Keratinocyte (primary cell): ENCODE results near the gene CD53. TPM values are rescaled to one million over a fixed set of nuclear protein-coding genes. Genes with fewer than 3 reads are reported as not detected.

Source experiments
- DNase-seq: peaks from one replicate; pipeline ENCODE4 v3.0.0-alpha.2; 2011; ENCODE audit warnings: low read depth, missing footprints, low spot score
- FAIRE-seq: peaks from 2 replicates; lab custom pipeline; 2011; peaks lifted over from hg19 to GRCh38; lab: Jason Lieb, UNC
- H2AFZ ChIP-seq: 2 replicates; pipeline ENCODE4 v1.6.0; 2012; ENCODE audit warnings: low read length, control low read depth, inconsistent platforms; ENCODE audit not compliant: control insufficient read depth
- H3K27ac ChIP-seq: 2 replicates; pipeline ENCODE4 v1.5.1; 2011; ENCODE audit warnings: low read length; ENCODE audit not compliant: control insufficient read depth, insufficient read depth
- H3K27me3 ChIP-seq: 3 replicates; pipeline ENCODE4 v1.6.0; 2011; ENCODE audit warnings: low read length; ENCODE audit not compliant: control insufficient read depth, insufficient read depth; ENCODE audit errors: extremely low read depth
- H3K36me3 ChIP-seq, 2 experiments: 2 replicates in 1 of 2; 3 replicates in 1 of 2; pipeline ENCODE4 v1.5.1; 2011; ENCODE audit warnings: low read length in 2 of 2, mild to moderate bottlenecking in 1 of 2; ENCODE audit not compliant: control insufficient read depth in 2 of 2, insufficient read depth in 2 of 2; ENCODE audit errors: extremely low read depth in 1 of 2
- H3K4me1 ChIP-seq: 3 replicates; pipeline ENCODE4 v1.5.1; 2011; ENCODE audit warnings: low read length; ENCODE audit not compliant: control insufficient read depth, insufficient read depth; ENCODE audit errors: extremely low read depth
- H3K4me2 ChIP-seq: 3 replicates; pipeline ENCODE4 v1.6.0; 2011; ENCODE audit warnings: low read depth, low read length; ENCODE audit not compliant: control insufficient read depth, insufficient read depth; ENCODE audit errors: extremely low read depth
- H3K4me3 ChIP-seq, 3 experiments: fragments of 200-600 bp in 1 of 3; sonication (generic) in 1 of 3; 2 replicates in 2 of 3; 3 replicates in 1 of 3; pipeline ENCODE4 v1.5.1; 2011 to 2016; ENCODE audit warnings: low read length in 3 of 3, mild to moderate bottlenecking in 3 of 3, control low read depth in 2 of 3, inconsistent platforms in 1 of 3, low read depth in 1 of 3, mixed read lengths in 1 of 3, mixed run types in 1 of 3, moderate library complexity in 1 of 3; ENCODE audit not compliant: control insufficient read depth in 2 of 3, insufficient read depth in 2 of 3; ENCODE audit errors: extremely low read depth in 1 of 3
- H3K79me2 ChIP-seq: 2 replicates; pipeline ENCODE4 v1.6.0; 2012; ENCODE audit warnings: low read length; ENCODE audit not compliant: control insufficient read depth, insufficient read depth
- H3K9ac ChIP-seq: 3 replicates; pipeline ENCODE4 v1.6.0; 2011; ENCODE audit warnings: low read length; ENCODE audit not compliant: control insufficient read depth, insufficient read depth; ENCODE audit errors: extremely low read depth
- H3K9me1 ChIP-seq: 3 replicates; pipeline ENCODE4 v1.6.0; 2011; ENCODE audit warnings: low read length; ENCODE audit not compliant: control insufficient read depth, insufficient read depth; ENCODE audit errors: extremely low read depth
- H3K9me3 ChIP-seq: 2 replicates; pipeline ENCODE4 v1.5.1; 2012; ENCODE audit warnings: low read depth, low read length; ENCODE audit not compliant: control insufficient read depth
- H4K20me1 ChIP-seq: 3 replicates; pipeline ENCODE4 v1.6.0; 2011; ENCODE audit warnings: low read length; ENCODE audit not compliant: control insufficient read depth, insufficient read depth; ENCODE audit errors: extremely low read depth
- CTCF ChIP-seq, 3 experiments: IDR thresholded peaks in 1 of 3; conservative IDR thresholded peaks in 1 of 3; optimal IDR thresholded peaks in 1 of 3; 2 replicates in 2 of 3; 3 replicates in 1 of 3; pipeline versions ENCODE3 to v1.5.1; 2011; ENCODE audit warnings: low read length in 3 of 3, mild to moderate bottlenecking in 3 of 3, moderate library complexity in 2 of 3, control low read depth in 1 of 3, inconsistent platforms in 1 of 3; ENCODE audit not compliant: insufficient read depth in 2 of 3; ENCODE audit errors: extremely low read depth in 1 of 3
- EZH2 ChIP-seq: IDR thresholded peaks from one replicate; pipeline ENCODE4 v1.6.1; 2012; ENCODE audit warnings: inconsistent platforms, mild to moderate bottlenecking, low read length, moderate library complexity
- dilution Hi-C: fragments of 300-500 bp; cut with MboI; formaldehyde crosslinking; loops from one replicate; pipeline ENCODE4 v1.7.0; 2020; ENCODE audit warnings: low sequenced_read_pairs; ENCODE audit not compliant: extremely low pct_ligation_motif_present
- polyA plus RNA-seq, 5 experiments: library from polyadenylated mRNA; depleted of rRNA in 3 of 5; stranded (reverse) in 3 of 5; stranded (forward) in 1 of 5; unstranded in 1 of 5; fragments of >200 nt; gene quantifications; 1 replicate in 1 of 5; 2 replicates in 3 of 5; 3 replicates in 1 of 5; pipeline versions ENCODE4 v1.2.1 to v1.2.3, GENCODE V29; 2011 to 2012; ENCODE audit warnings: missing spikeins in 2 of 5, low read depth in 1 of 5, low replicate concordance in 1 of 5

Gene CD53
- polyA plus RNA-seq, 1 donor (not counting 4 experiments of a cell fraction or from before 2014, with no cell fraction given) = 0.09 TPM

DNA sequence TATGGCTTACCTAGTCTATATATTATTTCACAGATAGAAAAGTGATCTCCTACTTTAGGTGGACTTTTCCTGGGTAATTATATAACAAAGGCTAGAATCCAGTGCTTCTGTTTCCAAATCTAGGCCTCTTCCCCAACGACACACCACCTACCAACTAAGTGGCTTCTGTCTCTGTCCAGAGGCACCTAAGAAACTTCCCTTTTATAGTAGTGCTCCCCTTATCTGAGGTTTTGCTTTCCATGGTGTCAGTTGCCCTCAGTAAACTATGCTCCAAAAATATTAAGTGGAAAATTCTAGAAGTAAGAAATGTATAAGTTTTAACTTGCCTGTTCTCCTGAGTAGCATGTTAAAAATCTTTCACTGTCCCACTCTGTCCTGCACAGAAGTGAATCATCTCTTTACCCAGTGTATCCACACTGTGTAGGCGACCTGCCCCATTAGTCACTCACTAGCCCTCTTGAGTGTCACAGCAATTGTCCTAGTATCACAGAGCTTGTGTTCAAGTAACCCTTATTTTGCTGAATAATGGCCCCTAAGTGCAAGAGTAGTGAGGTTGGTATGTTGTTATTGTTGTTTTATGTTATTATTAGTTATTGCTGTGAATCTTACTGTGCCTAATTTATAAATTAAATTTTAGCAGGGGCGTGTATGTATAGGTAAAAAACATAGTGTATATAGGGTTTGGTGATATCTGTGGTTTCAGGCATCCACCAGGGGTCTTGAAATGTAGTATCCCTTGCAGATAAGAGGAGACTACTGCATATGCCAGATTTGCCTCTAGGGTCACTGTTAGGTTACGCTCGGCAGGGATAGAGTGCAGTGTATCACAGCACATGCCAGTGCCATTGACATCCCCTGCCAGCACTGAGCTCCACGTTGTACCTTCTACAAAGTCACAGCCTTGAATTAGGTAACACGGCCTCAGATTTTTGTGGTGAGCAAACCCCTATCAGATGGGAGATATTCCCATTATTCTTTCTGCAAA is 14.7 kb upstream of the CD53 start:
- dilution Hi-C loops = no loop called here
- no peak overlapping the region for H2AFZ ChIP-seq
- TF ChIP-seq EZH2 (no peak), CTCF (optimal IDR thresholded peaks at IDR 0.05 in 1 of 3, IDR thresholded peaks at IDR 0.05 in 1 of 3, conservative IDR thresholded peaks at IDR 0.05 in 1 of 3; ENCODE audit: extremely low read depth in 1 of 3, insufficient read depth in 2 of 3, low read length in 3 of 3) (no peak)
- H3K27me3 ChIP-seq = no peaks in the 10 kb centered on the region
- no peak overlapping the region for H3K4me3 ChIP-seq
- no peaks in the 10 kb centered on the region for H3K9me3 ChIP-seq
- H3K9me1 ChIP-seq = no peaks in the 10 kb centered on the region
- FAIRE-seq (no peak), DNase-seq (no peak)
- H3K36me3 ChIP-seq = no peaks in the 10 kb centered on the region
- H3K9ac ChIP-seq = no peak overlapping the region
- H3K4me1 ChIP-seq = no peaks in the 10 kb centered on the region
- no peak overlapping the region for H3K27ac ChIP-seq
- H4K20me1 ChIP-seq = no peaks in the 10 kb centered on the region
- no peaks in the 10 kb centered on the region for H3K79me2 ChIP-seq
- H3K4me2 ChIP-seq = no peak overlapping the region

- H3K79me2 ChIP-seq = no peaks in the 10 kb centered on the region
- dilution Hi-C loops = no loop called here
- H2AFZ ChIP-seq = no peak overlapping the region
- H3K4me3 ChIP-seq = no peak overlapping the region
- H3K36me3 ChIP-seq = no peaks in the 10 kb centered on the region
- no peaks in the 10 kb centered on the region for H3K9me1 ChIP-seq
- no peak for TF ChIP-seq EZH2
- no peak for TF ChIP-seq CTCF (optimal IDR thresholded peaks at IDR 0.05 in 1 of 3, IDR thresholded peaks at IDR 0.05 in 1 of 3, conservative IDR thresholded peaks at IDR 0.05 in 1 of 3; ENCODE audit: extremely low read depth in 1 of 3, insufficient read depth in 2 of 3, low read length in 3 of 3)
- no peak overlapping the region for H3K27ac ChIP-seq
- H3K9me3 ChIP-seq = no peaks in the 10 kb centered on the region
- H4K20me1 ChIP-seq = no peaks in the 10 kb centered on the region
- no peaks in the 10 kb centered on the region for H3K4me1 ChIP-seq
- DNase-seq (no peak), FAIRE-seq (no peak)
- no peak overlapping the region for H3K9ac ChIP-seq
- no peak overlapping the region for H3K4me2 ChIP-seq
- H3K27me3 ChIP-seq = no peaks in the 10 kb centered on the region
Observed at GRCh38 chr1:110859062-110859461, 13.9 kb upstream of the CD53 start.
